Left lobe of liver (tissue), 2 donors: ENCODE results near the gene UHRF2. TPM values are rescaled to one million over a fixed set of nuclear protein-coding genes. Genes with fewer than 3 reads are reported as not detected.
"Not testable (repeated sequence)": the region's sequence is repeated elsewhere in the genome, so short reads cannot be mapped to it uniquely, and the experiment has no call there.

Experiments used
- ATAC-seq: fragments of 200-7000 bp; cut with Tn5 transposase; one replicate; pipeline ENCODE4 v1.9.1; 2020; ENCODE audit warnings: mild to moderate bottlenecking, moderate library complexity
- DNase-seq: peaks from one replicate; pipeline ENCODE4 v3.0.0-alpha.2; 2020; ENCODE audit warnings: low spot score
- total RNA-seq: library from RNA; stranded (reverse); gene quantifications from one replicate; pipeline ENCODE4 v1.2.1, GENCODE V29; 2021
- donor health status: DM: no; HTN: no; CAD: no; lungs with moderate emphysema.
- donor health status: DM: no; HTN: yes; CAD: no.

Gene UHRF2
- total RNA-seq, 1 donor from 2014 or later, result 12.6 TPM

DNA sequence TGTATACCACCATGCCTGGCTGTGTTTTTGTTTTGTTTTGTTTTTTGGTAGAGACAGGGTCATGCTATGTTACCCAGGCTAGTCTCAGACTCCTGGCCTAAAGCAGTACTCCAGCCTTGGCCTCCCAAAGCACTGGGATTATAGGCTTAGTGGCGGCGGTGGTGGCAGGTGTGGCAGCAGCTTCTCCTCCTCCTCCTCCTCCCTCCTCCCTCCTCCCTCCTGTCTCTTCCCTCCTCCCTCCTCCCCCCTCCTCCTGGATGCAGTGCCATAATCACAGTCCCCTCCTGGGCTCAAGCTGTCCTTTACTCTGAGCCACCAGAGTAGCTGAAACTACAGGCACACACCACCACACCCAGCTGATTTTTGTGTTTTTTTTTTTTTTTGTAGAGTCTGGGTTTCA lies 71.2 kb downstream of the UHRF2 start:
- ATAC-seq, result no peak
- DNase-seq, result no peak

DNA sequence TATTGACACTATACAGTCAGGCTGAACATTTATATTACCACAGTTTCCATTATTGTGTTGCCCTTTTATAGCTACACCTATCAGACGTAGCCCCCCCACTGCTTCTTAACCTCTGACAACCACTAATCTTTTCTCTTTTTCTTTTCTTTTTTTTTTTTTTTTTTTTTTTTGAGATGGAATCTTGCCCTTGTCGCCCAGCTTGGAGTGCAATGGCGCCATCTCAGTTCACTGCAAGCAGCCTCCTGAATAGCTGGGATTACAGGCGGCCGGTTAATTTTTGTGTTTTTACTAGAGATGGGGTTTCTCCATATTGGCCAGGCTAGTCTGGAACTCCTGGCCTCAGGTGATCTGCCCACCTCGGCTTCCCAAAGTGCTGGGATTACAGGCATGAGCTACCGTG lies 75.4 kb downstream of the UHRF2 start:
- ATAC-seq (no peak), DNase-seq (no peak)

DNA sequence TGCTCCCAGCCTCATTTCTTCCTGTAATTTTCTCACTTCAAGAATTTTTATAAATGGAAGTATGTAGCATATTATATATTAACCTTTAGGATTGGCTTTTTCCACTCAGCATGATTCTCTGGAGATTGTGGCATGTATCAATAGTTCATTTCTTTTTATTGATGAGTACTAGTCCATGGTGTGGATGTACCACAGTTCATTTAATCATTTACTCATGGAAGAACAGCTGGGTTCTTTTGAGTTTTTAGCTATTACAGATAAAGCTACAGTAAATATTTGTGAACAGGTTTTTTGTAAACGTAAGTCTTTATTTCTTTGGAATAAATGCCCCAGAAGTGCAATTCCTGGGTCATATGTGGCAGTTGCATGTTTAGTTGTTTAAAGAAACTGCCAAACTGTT lies 76.1 kb downstream of the UHRF2 start:
- ATAC-seq (peak; percentile 78), DNase-seq (no peak)

DNA sequence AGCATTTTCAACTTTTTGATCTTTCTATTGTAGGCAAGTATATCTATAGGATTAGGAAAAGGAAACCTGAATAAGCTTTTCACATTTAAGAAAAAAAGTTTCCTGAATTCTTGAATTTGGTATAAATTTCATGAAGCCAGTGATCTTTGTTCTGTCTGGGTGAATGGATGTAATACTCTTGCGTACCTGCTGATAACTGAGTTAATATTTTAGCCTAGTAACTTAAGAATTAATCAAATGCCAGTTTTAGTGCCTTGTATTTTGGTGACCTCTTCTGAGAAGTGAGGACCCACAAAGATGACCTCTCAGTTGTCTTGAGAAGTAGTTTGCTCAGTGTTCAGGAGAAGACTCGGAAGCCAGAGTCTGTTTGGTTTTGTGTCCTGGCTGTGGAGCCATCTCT lies 77.9 kb downstream of the UHRF2 start:
- no peak for DNase-seq
- ATAC-seq, result peak; percentile 66

DNA sequence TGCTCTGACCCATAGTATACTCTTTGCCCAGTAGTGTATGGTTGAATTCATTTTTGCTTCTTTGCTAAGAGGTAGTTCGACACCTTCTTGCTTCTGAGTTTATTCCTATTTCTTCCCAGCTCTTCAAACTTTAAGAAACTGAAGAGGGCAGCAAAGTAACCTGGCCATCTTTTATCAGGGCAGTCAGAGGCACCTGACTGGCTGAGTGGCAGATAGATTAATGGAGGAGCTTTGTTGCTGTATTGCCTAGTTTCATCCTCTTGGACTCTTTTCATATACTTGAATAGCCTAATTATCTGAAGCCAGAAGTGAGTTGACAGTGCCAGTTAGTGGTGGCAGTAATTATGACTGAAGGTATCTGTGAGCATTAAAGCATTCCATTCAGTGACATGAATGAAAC lies 82.5 kb downstream of the UHRF2 start:
- ATAC-seq (no peak), DNase-seq (no peak)

DNA sequence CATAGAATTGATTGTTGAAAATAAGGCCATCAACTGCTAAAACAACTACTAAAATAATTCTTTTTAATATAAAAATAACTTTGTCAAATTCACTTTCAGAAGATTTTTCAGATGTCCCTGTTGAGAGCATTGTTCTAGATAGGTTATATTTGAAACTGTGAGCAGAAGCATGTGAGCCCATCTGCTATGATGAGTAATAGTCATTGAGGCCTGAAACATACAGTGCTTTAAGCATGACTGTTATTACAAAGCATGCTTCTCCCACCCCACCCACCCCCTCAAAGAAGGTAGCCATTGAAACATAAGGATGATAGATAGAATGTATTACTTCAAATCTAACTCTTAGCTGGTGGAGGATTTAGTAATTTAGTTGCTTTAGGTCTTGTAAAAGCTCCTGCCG lies 86.0 kb downstream of the UHRF2 start:
- no peak for ATAC-seq

DNA sequence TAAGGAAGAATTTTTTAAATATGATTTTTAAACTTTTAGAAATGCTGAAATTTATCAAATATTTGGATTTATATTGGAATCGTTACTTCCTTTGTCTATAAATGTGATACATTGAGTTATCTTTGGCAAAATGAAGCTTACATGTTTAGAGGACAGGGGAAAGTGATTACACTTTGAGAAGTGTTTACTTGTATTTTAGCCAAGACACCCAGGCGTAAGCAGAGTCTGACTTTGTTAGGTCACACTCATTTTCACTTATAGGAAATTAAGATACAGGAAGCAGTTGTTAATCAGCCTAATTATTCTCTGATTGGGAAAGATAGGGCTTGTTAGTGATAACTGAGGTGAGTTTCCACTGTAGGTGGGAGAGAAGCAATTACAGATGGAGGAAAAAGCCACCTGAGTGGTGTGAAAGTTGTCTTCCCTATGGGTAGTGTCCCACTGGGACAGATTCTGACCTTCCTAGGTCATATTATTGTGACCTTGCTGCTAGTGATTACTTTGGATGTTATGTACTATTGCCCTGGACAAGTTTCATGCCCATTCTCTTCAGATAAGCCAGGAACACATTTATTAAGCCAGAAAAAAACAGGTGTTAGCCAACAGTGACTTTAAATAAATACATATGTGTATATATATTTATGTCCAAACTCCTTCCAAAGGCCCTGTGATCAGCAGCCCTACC lies 88.7 kb downstream of the UHRF2 start:
- DNase-seq, result no peak

More for the DNA sequence above, 86.0 kb downstream of the UHRF2 start:
- DNase-seq, result no peak

DNA sequence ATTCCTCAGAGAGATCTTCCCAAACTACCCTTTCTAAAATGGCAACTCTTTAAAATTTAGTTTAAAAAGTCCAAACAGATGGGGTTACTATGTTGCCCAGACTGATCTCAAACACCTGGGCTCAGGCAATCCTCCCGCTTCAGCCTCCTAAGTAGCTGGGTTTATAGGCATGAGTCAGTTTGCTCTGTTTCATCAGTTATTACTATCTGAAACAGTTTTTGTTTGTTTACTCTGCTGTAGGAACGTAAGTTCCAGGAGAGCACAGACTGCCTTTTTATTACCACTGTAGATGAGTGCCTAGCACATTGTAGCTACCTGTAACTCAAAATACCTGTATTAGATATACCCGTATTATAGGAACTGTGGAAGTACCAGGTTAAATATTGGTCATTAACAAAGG lies 89.4 kb downstream of the UHRF2 start:
- DNase-seq (no peak), ATAC-seq (peak; percentile 45)

More for the DNA sequence above, 88.7 kb downstream of the UHRF2 start:
- ATAC-seq, result peak; percentile 97

DNA sequence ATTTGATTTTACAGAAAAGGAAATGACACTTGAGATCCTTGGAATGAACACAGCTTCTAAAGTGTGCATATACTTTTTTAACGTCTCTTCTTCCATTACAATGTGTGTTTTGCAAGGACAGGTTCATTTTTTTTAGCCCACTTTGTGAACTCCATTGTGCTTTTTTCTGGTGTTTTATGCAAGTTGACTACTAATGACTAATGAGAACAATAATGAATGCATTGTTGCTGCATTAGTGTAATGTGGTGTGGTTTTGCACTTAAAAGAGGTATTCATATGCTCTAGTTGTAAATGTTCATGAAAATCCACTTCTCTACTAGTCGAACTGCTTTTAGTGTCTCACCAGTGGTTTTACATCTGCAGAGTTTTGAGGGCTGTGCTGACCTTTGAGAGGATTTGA lies 93.6 kb downstream of the UHRF2 start:
- DNase-seq (no peak), ATAC-seq (no peak)

DNA sequence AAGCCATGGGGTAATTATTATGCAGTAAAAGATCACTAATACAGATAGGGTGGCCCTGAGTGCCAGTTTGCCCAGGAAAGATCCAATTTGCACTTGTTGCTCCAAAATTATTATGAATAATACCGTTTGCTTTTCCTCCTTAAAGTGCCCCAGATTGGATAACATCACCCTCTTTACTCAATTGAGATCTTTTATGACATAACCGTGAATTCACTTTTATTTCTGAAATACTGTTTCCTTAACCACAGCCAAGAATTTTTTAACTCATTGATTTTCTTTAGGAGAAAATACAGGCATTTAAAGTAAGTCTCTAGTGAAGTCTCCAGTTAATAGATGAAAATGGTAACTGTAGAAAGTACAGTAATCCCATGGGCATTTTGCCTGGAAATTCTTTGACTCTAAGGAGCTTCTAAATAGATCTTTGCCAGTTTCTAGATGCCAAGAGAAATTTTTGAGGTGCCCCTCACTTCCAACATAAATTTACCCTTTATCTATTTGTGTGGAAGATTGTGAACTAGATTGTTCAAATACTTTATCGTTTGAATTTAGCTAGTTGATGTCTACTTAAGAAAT lies 99.2 kb downstream of the UHRF2 start:
- ATAC-seq (no peak), DNase-seq (no peak)

DNA sequence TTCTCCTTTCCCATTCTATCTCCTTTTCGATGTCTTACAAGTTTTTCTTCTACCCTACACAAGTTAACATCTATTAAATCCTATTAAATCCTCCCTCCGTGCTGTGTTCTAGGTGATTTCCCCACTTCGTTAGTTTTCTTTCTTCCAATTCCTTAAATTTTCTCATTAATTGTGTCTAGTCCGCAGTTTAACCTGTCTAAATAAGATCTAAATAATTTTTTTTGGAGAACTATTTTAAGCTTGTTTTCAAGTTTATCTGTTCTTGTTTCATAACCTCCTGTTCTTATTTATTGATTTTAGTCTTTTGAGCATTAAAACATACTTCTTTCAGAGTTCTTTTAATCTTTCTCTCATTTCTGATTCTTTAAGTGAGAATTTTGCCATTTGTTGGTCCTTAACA lies 109.3 kb downstream of the UHRF2 start:
- ATAC-seq (no peak), DNase-seq (no peak)

DNA sequence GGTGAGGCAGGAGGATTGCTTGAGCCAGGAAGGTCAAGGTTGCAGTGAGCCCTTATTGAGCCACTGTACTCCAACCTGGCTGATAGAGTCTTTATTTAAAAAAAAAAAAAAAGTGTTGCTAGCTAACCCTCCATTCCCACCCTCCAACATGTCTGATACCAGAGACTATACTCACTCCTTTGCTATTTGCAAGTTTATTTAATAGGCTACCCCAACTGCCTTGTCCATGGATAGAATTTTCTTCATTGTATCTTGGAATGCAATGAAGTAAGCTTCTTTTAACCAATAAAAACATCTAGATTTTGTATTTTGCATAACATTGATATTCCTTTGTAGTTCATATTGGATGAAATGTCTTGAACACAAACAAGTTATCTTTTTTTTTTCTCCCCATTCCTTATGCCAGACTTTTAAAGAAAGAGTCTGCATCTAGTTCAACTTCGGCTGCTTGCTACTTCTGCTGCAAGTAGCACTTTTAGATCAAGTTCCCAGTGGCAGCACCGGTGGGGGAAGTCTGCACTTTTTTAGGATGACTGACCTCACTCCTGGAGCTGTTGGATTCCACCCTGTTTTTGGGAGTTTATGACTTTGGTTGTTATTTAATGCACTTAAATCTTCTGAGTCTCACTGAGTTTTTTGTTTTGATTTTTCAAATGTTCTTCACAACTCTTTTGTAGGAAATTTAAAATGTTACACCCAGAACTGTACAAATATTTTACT lies 112.5 kb downstream of the UHRF2 start:
- ATAC-seq (no peak), DNase-seq (no peak)

DNA sequence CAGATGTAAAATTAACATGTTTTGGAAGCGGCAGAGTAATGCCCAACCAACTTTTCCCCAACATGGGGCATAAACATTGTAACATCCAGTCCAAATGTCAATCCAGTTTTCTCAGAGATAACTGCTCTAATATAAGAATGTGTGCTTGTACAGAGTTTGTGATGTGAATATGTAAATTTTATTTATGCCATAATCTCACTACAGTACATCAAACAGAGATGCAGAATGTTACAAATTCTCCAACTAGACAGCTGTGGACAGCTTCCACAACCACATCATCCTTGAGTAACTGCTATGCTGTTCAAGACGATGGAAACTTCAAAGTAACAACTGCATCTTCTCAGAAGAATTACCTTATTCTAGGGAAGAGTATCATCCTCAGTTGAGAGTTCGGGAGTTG lies 122.6 kb downstream of the UHRF2 start:
- no peak for ATAC-seq
- DNase-seq, result no peak

DNA sequence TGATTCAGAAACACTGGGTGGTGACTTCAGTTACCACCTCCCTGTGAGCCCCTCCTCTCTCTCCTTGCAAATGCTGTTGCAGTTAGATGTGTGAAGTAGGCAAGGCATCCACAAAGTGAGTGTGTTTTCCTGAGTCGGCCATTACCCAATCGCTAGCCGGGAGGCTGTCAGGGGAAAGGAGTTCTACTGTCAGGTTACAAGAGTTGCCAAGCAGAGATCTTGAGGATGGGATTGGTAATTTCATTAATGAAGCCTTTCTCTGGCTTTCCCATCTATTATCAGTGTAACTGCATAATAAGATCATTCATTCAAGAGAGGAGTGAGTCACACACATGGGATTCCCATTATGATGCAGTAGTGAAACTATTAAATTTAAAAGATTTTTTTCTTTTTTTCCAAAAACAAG lies 125.7 kb downstream of the UHRF2 start:
- no peak for ATAC-seq
- DNase-seq, result no peak

DNA sequence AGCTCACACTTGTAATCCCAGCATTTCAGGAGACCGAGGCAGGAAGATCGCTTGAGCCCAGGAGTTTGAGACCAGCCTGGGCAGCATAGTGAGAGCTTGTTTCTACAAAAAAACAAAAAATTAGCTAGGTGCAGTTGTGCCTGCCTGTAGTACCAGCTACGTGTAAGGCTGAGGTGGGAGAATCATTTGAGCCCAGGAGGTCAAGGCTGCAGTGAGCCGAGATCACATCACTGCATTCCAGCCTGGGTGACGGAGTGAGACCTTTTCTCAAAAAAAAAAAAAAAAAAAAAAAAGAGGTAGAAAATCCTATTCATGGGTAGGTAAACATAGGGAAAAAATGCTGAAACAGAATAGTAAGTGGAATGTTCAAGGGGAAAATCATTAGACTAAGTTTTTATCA lies 129.6 kb downstream of the UHRF2 start:
- not testable (repeated sequence) for DNase-seq, ATAC-seq

DNA sequence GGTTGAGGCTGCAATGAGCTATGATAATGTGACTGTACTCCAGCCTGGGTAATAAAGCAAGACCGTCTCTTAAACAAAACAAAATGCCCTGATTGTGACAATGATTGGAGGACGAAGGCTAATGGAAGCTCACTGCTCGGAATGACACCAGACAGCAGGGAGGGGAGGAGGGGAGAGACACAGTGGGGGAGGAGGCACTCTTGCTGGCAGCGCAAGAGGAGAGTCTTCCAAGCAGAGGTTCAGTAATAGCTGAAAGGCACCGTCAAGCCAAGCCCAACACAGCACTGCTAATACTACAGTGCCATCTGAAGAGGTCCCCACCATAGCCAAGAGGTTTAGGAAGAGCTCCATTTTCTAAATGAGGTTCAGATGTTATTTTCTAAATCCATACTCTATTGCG lies 130.2 kb downstream of the UHRF2 start:
- peak; percentile 44 for ATAC-seq
- DNase-seq, result no peak

DNA sequence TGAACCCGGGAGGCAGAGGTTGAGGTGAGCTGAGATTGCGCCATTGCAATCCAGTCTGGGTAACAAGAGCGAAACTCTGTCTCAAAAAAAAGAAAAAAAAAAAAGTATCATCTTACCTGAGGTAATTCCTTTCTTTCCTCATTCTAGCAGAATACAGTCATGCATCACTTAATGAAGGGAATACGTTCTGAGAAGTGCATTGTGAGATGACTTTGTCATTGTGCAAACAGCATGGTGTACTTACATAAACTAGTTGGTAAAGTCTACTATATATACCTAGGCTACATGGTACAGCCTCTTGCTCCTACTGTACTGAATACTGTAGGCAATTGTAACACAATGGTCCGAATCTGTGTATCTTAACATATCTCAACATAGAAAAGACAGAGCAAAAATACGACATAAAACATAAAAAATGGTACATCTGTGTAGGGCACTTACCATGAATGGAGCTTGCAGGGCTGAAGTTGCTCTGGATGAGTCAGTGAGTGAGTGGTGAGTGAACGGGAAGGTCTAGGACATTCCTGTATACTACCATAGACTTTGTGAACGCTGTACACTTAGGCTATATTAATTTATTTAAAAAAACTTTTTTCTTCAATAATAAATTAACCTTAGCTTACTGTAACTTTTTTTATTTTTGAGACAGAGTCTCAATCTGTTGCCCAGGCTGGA lies 132.2 kb downstream of the UHRF2 start:
- no peak for ATAC-seq
- DNase-seq, result no peak

DNA sequence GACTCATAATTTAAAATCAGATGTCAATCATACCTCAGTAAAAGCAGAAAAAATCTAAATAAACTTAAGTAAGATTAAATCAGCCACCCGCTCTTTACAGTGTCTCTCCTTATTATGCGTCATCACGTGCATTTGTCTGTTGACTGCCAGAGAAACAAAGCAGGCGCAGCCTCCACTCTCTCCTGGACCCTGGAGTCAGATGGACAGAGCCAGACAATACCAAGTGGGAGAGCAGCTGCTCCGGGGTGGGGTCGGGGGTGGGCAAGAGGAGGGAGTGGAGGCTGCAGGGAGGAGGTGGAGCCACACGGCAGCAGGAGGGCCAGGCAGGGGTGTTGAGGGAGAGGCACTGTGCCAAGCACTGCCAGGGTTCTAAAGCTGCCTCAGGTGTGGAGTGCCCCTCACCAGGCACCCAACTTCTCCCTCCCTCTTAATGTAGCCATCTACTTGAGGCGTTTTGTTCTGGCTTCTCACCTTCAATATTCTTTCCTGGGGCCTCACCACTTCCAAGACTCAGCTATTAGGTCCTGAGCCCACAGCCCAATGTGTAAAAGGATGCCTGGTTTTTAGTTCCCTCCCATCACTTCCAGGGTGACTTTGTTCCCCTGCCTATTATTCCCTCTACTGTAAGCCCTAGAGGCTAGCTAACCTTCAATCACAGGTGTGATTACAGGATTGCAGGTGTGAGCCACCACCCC lies 136.3 kb downstream of the UHRF2 start:
- DNase-seq, result no peak
- no peak for ATAC-seq

DNA sequence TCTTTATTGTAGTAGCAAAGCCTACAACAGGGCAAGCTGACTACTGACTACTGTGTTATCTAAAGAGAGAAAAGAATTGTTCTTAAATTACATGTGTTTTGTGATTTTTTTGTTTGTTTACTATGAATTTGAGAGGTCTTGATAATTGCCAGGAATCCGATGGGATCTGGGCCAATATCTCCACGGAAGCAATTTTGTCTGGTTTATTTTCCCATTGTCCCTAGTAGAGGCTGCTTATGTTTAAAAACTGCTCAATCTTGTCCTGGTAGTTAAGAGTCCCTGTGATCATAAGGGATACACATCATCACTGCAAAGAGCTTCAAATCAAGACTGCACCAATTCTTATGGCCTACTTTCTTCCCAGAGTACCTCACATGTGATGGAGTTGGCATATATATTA lies 138.1 kb downstream of the UHRF2 start:
- DNase-seq (no peak), ATAC-seq (no peak)

DNA sequence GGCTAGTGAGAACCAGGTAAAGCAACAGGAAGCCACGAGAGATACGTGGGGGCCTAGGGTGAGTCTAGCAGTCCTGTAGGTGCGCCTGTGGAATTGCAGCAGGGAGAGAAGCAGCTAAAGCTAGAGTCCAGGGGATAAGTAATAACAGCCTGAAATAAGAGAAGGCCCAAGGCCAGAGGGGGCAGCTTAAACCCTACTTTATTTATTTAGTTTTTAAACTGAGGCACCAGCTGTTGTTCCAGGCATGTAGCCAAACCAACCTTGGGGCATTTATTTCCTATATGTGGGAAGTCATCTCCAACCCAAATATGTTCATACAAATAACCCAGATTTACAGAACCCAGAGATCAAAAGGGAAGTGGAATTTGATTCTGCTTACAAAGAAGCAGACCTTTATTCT lies 139.0 kb downstream of the UHRF2 start:
- no peak for ATAC-seq

DNA sequence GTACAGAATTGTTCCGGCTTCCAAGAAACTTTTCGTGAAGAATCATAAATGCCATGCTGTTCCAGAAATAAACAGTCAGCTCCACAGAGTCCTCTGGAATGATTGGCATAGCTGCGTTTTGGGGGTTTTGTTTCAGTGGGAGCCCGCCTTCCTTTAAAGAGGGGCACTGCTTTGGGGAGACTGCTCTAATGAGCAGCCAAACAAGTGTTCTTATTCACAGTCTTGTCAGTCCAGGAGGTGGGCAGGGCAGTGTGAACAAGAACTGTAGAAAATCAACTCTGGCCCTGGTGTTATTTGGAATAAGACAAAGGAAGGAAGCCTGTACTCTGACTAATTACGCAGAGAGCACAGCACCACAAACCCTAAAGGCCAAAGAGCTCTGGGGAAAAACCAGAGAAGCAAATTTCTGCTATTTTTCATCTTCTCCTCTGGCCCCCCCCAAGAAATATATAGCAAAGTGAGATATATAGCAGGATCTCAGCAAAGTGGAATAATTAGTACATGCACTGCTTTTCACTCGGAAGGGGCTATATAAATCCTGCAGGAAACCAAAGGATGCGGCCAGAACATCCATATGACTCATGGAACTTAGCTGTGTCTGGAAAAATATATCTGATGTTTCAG lies 139.6 kb downstream of the UHRF2 start:
- no peak for ATAC-seq
- DNase-seq, result no peak

More for the DNA sequence above, 139.0 kb downstream of the UHRF2 start:
- no peak for DNase-seq
